Tibial artery (tissue), 4 donors: ENCODE results near the gene DDHD1.
"Not testable (repeated sequence)": the region's sequence is repeated elsewhere in the genome, so short reads cannot be mapped to it uniquely, and the experiment has no call there.

Experiments used
- DNase-seq, 2 donors: peaks; one replicate each; pipeline ENCODE4 v3.0.0-alpha.2; 2019
- H3K27ac ChIP-seq, 2 donors: fragments of 200-600 bp; sonication (generic) in 1 of 2; 1 replicate in 1 of 2; 2 replicates in 1 of 2; pipeline ENCODE4 v1.5.1; 2018 to 2019; ENCODE audit warnings: mild to moderate bottlenecking in 1 of 2
- H3K27me3 ChIP-seq, 2 donors: fragments of 200-600 bp; sonication (generic) in 1 of 2; one replicate each; pipeline versions ENCODE4 v1.5.1 to v1.6.0; 2016 to 2019
- H3K36me3 ChIP-seq, 3 donors: fragments of 200-600 bp; sonication (generic) in 2 of 3; one replicate each; pipeline ENCODE4 v1.5.1; 2016 to 2019; ENCODE audit warnings: mild to moderate bottlenecking in 2 of 3
- H3K4me1 ChIP-seq, 4 donors: fragments of 200-600 bp; sonication (generic) in 2 of 4; 1 replicate in 3 of 4; 2 replicates in 1 of 4; pipeline ENCODE4 v1.5.1; 2016 to 2019
- H3K4me3 ChIP-seq, 2 donors: fragments of 200-600 bp; sonication (generic) in 1 of 2; 1 replicate in 1 of 2; 2 replicates in 1 of 2; pipeline ENCODE4 v1.5.1; 2018 to 2019; ENCODE audit warnings: mild to moderate bottlenecking in 2 of 2
- H3K9me3 ChIP-seq, 3 donors: fragments of 200-600 bp; sonication (generic) in 1 of 3; one replicate each; pipeline ENCODE4 v1.5.1; 2016 to 2019
- intact Hi-C: fragments of 100-400 bp; cut with DNase I; formaldehyde crosslinking; loops from one replicate; pipeline ENCODE4 v1.15.0; 2023; ENCODE audit warnings: low total_unique reads
- TF ChIP-seq, protein P1 (sequence below), 2 experiments: fragments of 200-600 bp in 1 of 2; fragments of 450-650 bp in 1 of 2; IDR thresholded peaks; one replicate each; pipeline ENCODE4 v1.5.1; 2017 to 2019; ENCODE audit warnings: antibody characterized with exemption in 2 of 2, mild to moderate bottlenecking in 1 of 2, moderate library complexity in 1 of 2

DDHD1 gene

DNA sequence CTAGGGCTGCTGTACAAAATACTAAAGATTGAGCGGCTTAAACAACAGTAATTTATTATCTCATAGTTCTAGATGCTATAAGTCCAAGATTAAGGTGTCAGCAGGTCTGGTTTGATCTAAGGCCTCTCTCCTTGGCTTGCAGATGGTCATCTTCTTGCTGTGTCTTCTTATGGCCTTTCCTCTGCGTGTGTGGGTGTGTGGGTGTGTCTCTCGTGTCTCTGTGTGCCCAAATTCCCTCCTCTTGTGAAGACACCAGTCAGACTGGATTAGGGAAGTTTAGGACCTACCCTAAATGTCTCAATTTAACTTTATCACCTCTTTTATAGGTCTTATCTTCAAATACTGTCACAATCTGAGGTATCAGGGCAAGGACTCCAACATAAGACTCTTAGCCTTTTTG is 28.3 kb downstream of the DDHD1 start:
- TF ChIP-seq, protein P1, sequence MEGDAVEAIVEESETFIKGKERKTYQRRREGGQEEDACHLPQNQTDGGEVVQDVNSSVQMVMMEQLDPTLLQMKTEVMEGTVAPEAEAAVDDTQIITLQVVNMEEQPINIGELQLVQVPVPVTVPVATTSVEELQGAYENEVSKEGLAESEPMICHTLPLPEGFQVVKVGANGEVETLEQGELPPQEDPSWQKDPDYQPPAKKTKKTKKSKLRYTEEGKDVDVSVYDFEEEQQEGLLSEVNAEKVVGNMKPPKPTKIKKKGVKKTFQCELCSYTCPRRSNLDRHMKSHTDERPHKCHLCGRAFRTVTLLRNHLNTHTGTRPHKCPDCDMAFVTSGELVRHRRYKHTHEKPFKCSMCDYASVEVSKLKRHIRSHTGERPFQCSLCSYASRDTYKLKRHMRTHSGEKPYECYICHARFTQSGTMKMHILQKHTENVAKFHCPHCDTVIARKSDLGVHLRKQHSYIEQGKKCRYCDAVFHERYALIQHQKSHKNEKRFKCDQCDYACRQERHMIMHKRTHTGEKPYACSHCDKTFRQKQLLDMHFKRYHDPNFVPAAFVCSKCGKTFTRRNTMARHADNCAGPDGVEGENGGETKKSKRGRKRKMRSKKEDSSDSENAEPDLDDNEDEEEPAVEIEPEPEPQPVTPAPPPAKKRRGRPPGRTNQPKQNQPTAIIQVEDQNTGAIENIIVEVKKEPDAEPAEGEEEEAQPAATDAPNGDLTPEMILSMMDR (IDR thresholded peaks at IDR 0.05): no peak
- Histone ChIP-seq H3K36me3 (no peaks in the 10 kb centered on the region), H3K27ac (no peak overlapping the region), H3K9me3 (peaks cover 0 to 14% (median 0%) of the 10 kb centered on the region in 3 donors), H3K4me1 (peaks cover 0 to 6% (median 2%) of the 10 kb centered on the region in 4 donors), H3K4me3 (no peak overlapping the region), H3K27me3 (no peaks in the 10 kb centered on the region)
- intact Hi-C loops: no loop called here
- DNase-seq: no peak

DNA sequence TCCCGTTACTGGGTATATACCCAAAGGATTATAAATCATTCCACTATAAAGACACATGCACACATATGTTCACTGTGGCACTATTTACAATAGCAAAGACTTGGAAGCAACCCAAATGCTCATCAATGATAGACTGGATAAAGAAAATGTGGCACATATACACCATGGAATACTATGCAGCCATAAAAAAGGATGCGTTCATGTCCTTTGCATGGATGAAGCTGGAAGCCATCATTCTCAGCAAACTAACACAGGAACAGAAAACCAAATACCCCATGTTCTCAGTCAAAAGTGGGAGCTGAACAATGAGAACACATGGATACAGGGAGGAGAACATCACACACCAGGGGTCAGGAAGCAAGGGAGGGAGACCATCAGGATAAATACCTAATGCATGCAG is 31.7 kb downstream of the DDHD1 start:
- H3K4me1 ChIP-seq, DNase-seq, H3K36me3 ChIP-seq, H3K4me3 ChIP-seq, intact Hi-C loops, H3K27ac ChIP-seq, H3K27me3 ChIP-seq: not testable (repeated sequence)
- peaks cover 0 to 14% (median 0%) of the 10 kb centered on the region in 3 donors for H3K9me3 ChIP-seq

DNA sequence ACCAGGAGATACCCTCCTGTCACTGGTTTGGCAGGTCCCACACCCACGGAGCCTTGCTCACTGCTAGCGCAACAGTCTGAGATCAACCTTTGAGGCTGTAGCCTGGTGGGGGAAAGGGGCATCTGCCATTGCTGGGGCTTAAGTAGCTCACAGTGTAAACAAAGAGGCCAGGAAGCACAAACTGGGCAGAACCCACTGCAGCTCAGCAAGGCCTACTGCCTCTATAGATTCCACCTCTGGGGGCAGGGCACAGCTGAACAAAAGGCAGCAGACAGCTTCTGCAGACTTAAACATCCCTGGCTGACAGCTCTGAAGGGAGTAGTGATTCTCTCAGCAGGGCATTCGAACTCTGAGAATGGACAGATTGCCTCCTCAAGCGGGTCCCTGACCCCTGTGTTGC is 35.6 kb downstream of the DDHD1 start:
- intact Hi-C loops, DNase-seq, H3K27me3 ChIP-seq, H3K4me1 ChIP-seq, H3K4me3 ChIP-seq, H3K27ac ChIP-seq, H3K36me3 ChIP-seq: not testable (repeated sequence)
- peaks cover 0 to 14% (median 0%) of the 10 kb centered on the region in 3 donors for H3K9me3 ChIP-seq

DNA sequence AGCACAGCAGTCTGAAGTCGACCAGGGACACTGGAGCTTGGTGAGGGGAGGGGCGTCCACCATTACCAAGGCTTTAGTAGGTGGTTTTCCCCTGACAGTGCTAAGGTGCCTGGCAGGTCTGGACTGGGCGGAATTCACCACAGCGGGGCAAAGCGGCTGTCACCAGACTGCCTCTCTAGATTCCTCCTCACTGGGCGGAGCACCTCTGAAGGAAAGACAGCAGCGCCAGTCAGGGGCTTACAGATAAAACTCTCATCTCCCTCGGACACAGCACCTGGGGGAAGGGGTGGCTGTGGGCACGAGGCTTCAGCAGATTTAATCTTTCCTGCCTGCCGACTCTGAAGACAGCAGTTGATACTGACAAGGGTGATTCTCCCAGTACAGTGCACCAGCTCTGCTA is 39.1 kb downstream of the DDHD1 start:
- Histone ChIP-seq H3K27me3 (no peaks in the 10 kb centered on the region), H3K4me3 (no peak overlapping the region), H3K36me3 (no peaks in the 10 kb centered on the region), H3K27ac (no peak overlapping the region), H3K4me1 (peaks cover 0 to 5% (median 0%) of the 10 kb centered on the region in 4 donors), H3K9me3 (no peaks in the 10 kb centered on the region)
- intact Hi-C loops: no loop called here
- no peak for DNase-seq
- TF ChIP-seq, protein P1 (IDR thresholded peaks at IDR 0.05): no peak

DNA sequence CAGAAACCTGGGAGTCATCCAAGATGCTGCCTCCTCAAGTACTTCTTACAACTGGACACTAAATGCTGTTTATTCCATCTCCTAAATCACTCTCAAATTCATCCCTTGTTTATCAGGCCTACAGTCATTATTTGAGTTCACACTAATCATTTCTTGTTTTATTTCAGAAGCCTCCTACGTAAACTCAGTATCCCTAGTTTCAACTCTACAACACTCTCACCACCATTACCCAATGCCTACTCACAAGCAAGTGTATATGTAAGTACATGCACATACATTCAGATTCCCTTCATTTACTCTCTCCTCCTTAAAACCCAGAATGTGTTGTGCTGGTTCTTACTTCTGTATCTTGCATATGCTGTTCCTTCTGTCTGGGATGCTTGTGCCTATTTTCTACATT is 43.0 kb downstream of the DDHD1 start:
- TF ChIP-seq, protein P1 (IDR thresholded peaks at IDR 0.05): no peak
- DNase-seq: no peak
- Histone ChIP-seq H3K9me3 (peaks cover 0 to 14% (median 0%) of the 10 kb centered on the region in 3 donors), H3K27ac (no peak overlapping the region), H3K4me1 (peaks cover 0 to 5% (median 0%) of the 10 kb centered on the region in 4 donors), H3K4me3 (no peak overlapping the region), H3K36me3 (no peaks in the 10 kb centered on the region), H3K27me3 (no peaks in the 10 kb centered on the region)
- intact Hi-C loops: no loop called here

DNA sequence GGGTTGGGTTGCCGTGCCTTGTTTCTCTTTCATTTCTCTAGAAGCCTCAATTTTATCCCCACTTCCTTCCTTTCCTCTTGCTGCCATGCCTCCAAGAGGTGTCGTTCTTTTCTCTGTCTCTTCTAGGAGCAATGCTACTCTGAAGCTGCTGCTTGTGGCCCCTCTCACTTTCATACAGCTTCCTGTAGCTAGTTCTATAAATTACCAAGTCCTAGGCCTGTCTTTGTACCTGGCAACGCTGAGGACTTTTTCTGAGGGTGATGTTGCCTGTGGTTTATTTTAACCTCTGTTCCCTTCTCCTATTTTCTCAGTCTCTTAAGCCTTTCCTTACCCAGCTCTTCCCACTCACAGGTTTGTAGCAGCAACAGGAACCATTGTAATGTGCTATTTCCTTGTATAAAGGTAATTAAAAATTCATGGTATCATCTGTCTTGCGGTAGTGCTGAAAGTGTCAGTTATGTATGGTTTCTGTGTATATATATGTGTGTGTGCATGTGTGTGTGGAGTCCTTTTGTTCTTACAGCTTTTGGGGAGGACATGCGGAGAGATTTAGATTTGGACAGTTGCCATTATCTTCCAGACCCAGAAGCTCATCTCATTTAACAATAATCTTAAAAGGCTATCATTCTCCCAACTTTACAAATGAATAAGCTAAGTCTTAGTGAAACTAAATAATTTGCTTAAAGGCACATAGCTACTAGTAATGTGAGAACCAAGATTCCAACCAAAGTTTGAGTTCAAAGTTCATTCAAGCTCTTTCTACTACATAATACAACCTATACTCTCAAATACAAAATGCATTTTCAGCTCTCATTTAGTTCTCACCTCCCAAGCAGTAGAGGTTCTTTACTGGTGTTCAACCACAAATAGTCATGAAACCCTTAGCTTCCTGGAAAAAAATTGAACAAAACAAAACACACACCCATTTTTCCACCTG is 43.8 kb downstream of the DDHD1 start:
- intact Hi-C loops: no loop called here
- TF ChIP-seq, protein P1 (IDR thresholded peaks at IDR 0.05): no peak
- Histone ChIP-seq H3K27me3 (no peaks in the 10 kb centered on the region), H3K4me3 (peak overlapping the region; percentile 30 to 45), H3K9me3 (peaks cover 0 to 14% (median 0%) of the 10 kb centered on the region in 3 donors), H3K4me1 (peaks cover 0 to 5% (median 0%) of the 10 kb centered on the region in 4 donors), H3K27ac (peak overlapping the region; percentile 38 to 53), H3K36me3 (no peaks in the 10 kb centered on the region)
- DNase-seq: no peak
